Activated CD4-positive, CD25-positive, alpha-beta regulatory T cell treated with anti-CD3 and anti-CD28 coated beads, Interleukin-2, amount 50 U/mL, for 72 hours (primary cell): ENCODE measurements around the gene HIP1R.

ENCODE experiments used
- DNase-seq: peaks from one replicate; pipeline ENCODE4 v3.0.0; 2021

HIP1R gene

DNA sequence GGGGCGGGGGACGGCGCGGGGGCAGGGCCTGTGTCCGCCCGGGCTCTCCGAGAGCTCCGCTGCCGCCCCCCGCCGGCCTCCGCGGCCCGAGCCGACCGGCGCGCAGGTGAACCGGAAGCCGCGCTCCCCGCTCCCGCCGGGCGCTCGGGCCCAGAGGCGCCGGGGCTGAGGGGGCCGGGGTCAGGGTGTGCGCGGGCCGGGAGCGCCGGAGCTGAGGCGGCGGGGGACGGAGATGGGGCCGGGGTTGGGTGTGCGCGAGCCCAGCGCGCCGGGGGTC, 431 bp downstream of the HIP1R start:
- peak; percentile 56 for DNase-seq

DNA sequence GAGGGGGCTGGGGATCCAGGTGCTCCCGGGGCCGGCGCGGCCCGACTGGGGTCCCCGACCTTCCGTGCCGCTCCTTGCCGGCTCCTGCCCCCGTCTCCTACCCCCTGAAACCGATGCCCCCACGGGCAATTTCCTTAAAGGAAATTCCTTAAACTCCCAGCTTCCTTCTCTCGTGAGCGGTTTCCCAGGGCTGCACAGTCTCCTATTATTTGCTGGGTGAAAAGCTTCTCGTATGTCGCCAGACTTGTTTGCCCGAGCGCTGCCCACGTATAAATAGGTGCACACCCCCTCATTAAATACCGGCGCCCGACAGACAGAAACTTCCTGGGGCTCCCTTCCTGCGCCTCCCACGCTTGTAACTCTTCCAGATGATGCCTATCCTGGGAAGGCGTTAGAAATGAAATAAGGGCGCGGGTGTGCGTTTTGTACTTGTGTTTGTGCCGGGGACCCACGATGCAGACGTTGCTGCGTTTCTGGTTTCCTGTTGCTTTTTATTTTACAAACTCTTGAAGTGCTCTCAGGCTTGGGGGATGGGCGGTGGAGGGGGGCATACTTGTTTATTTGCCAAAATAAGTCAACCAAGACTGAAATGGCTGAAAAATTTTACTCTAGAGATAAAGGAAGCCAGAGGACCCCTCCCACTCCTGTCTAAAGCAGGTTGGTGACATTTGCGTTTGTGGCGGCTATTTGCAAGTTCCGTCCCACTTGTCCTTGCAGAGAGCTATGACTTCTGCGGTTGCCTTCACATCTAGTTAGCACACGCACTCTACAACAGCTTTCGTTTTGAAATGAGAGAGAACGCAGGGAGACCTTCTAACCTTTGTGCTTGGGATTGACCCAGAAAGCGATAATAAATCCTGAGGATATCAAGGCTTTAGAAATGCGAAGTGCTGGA, 1.0 kb downstream of the HIP1R start:
- no peak for DNase-seq

DNA sequence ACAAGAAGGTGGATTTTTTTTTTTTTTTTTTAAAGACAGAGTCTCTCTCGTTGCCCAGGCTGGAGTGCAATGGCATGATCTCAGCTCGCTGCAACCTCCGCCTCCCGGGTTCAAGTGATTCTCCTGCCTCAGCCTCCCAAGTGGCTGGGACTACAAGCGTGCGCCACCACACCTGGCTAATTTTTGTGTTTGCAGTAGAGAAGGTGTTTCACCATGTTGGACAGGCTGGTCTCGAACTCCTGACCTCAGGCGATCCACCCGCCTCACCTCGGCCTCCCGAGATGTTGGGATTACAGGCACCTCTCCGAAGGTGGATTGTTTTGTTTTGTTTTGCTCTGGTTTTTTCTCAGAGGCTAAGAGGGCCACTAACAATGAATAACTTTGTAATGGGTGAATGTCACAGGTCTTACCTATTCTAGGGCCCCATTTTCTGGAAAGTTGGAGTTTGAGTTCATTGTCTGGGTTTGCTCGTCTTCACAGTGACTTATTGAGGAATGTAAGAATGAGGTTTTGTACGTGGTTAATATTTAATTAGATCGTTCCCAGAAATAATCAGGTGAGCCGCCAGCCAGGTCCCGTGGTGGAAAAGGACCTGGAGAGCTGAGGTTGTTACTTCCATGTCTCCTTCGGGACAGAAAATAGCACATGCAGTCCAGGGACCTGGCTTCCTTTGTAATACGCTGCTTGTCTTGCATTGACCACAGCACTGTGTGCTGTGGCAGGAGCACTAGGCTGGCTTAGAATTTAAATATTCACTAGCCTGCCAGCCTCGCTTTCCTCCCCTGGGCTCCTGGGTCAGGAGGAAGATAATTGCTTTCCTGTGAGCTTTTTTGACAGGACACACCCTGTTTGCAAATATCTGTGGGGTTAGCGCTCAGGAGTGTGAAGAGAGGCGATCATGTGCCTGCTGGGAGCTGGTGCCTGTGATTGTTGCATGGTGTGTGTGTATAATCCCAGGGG, 2.3 kb downstream of the HIP1R start:
- no peak for DNase-seq

DNA sequence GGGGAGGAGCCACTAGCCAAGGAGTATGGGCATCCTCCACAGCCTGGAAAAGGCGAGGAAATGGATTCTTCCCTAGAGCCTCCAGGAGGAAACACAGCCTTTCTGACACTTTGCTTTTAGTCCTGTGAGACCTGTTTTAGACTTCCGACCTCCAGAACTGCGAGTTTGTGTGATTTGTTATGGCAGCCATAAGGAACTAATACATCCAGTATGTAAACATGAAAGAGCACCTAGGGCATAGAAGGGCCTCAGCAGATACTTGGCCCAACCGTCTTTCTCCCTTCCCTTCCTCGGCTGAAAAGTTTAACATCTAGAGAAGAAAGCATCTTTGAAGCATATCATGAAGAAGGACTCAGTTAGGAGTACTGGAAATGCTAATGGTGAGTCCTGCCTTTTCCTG, 3.6 kb downstream of the HIP1R start:
- no peak for DNase-seq

DNA sequence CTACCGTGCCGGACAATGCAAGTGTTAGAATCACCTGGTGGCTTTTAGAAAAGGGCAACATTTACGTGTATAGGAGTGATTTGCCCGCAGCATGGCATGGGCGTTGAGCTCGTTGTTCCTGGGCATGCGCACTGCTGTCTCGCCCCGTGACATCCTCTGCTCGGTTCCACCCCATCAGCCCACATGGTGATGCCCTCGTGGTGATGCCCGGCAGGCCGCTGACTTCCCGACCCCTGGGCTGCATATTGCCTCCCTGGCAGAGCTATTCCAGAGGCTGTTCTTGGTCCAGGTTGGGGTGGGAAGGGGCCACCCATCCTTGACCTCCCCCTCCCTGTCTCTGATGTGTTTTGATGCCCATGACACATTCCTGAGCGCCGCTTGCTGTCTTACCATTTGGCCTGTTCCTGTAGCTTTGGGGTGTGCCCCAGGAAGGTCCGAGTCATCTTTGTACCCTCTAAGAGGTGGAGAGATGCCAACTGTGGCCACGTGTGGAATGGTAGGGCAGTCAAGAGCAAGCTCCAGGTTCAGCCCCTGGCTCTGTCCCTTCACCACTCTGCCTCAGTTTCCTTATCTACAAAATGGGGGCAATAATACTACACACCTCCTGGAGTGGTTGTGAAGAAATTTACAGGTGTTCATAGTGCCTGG, 4.8 kb downstream of the HIP1R start:
- DNase-seq: no peak

DNA sequence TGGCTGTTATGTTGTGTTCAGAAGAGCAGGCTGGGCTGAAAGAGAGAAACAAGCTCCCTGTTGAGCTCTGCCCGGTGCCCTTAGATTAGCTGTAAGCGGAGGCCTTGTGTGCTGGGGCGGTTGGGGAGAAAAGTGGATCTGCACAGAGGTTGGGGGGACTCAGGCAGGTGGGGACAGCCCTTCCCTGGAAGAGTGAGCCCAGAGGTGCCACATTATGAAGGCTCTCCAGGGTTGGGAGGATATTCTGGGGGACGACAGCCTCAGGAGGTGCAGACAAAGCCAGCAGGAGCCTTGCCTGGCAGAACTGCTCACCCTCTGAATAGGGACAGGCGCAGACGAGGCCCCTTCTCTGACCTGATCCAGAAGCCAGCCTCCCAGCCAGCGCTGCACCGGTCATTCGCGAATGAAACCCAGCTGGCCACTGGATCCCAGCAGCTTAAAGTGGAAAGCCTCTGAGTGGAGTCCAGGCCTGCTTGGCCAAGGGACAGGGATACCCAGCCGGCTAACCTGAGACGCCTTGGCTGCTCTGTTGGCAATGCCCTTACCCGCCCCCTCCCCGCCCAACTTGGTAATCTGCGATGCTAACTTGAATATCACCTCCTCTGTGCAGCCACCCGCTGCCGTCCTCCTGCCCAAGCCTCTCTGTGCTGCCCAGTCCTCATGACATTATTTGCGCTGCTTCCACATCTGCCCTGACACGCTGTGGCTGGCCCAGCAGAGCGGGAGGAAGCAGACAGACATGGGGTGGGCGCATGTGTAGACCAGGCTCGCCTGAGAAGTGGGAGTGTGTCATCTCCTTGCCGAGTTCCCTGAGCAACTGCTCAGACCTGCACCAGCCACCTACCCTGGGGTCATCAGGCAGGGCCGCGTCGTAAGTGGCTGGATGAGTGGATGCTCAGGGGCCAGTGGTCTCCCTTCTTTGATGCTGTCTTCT, 5.6 kb downstream of the HIP1R start:
- DNase-seq: no peak

DNA sequence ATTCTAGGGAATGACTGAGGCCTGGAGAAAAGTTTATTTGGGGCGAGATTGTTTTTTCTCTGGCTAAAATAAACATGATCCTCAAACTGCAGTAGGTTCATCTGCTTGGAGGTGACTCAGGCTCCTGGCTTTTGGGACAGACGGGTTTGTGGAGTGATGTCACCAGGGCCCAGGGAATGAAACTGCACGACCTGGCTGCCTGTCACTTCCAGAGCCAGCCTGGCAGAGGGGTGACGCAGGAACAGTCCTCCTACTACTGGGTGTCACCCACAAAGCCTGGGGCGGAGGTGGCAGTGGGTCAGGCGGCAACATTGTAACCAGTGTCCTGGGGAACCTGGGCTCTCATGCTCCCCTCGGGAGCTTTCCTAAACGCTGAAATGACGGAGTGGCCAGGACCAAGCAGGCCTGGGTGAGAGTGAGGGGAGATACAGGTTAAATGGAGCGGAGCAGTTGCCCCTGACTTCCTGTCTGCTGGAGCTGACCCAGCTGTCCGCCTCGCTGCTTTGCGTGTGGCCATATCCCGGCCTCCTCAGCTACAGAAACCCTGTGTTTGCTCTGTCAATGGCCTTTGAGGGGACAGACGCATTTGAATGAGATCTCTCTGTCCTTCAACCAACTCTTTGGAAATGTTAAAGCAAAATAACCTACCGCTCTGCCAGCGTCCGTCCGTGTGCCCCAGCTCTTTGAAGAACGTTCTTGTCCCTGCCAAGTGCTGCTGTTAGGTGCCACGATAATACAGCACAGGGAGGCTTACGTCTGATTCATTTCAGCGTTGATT, 6.5 kb downstream of the HIP1R start:
- no peak for DNase-seq

DNA sequence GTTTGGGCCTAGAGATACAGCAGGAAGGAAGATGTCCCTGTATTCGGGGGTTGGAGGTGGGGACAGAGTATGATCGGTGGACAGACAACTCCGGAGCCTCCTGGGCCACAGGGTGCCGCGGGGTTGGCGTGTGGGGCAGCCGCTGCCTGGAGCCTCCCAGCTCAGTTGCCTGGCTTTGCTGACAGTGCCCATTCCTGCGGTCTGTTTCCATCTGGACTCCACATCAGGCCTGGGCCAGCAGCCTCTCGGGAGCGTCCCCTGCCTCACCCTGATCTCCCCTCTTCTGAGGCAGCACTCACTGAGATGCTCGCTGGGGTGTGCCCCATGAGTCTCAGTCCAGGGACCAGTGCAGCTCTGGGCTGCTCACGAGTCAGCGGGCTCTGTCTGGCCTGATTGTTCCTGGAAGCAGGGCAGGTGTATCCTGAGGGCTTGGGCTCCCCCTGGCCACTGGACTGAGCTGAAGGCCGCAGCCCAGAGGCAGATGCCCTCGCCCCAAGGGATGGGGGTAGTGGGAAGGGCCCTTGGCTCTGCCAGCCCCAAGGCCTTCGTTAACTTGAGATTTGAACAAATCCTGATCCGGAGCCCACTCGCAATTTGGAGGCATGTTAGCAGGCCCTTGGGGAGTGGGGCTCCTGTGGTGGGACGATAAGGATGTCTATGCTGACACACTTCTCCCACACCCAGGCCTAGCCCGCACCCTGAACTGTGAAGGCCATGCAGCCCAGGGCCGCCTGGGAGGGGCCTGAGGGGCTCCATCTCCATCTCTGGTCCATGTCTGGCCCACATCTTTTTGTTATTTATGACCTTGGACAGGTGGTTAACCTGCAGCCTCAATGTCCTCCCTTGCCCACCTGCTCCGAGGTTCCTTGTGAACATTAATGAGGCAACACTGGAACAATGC, 7.5 kb downstream of the HIP1R start:
- no peak for DNase-seq

GRCh38 chr12:122843455-122843854, 8.2 kb downstream of the HIP1R start:
- no peak for DNase-seq

DNA sequence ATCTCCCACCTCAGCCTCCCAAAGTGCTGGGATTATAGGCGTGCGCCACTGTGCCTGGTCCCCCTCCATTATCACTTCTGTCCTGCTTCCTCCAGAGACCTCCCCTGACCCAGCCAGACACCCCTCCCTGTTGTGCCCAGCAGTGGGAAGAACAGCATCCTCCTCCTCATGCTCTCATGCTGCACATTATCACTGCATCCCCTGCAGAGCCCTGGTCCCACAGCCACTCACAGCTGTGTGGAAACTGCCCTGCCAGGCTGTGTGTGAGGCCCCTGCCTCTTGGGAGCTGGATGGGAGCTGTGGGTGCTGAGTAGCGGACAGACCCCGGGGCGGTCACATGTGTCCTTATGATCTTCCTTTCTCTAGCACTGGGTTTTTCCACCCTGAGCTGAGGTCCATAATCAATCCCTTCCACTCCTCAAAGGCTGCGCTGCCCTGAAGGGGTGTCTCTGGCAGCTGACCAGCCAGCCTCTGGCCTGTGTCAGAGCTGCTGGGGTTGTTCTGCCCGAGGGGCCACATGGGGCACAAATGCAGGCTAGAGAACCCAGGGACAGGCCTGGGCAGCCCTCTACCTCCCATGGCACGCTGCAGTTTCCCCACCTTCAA, 9.2 kb downstream of the HIP1R start:
- no peak for DNase-seq

GRCh38 chr12:122845041-122845864, 10.0 kb downstream of the HIP1R start:
- DNase-seq: no peak

DNA sequence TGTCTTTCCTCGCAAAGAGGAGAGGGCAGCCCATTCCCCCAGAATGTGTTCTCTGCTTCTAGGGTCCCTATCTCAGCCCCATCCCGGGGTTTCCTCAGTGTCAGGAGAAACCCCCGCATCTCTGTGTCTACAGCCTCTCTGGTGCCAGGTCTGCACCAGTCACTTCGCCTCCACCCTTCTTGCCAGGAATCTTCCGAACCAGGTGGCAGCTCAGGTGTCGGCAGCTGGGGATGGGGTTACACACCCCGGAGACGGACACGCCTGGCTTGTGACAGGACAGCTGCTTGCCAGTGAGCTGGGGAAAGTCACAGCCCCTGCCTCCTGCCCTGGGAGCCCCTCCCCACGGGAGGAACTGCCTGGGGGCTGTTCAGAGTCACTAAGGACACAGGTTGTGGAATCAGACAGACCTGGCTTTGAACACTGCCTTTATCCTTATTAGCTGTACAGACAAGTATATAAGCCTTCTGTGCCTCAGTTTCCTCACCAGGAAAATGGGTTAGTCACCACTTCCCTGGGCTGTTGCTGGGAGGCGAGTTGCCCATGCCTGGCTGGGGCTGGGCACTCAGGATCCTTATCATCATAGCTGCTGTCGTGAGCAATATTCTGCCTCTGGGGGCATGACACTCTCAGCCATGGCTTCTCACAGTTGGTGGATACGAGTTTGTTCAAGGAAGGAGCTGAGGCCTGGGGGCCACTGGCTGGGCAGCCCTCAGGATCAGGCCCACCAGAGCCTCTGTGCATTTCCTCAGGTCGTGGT, 10.8 kb downstream of the HIP1R start:
- DNase-seq: no peak

DNA sequence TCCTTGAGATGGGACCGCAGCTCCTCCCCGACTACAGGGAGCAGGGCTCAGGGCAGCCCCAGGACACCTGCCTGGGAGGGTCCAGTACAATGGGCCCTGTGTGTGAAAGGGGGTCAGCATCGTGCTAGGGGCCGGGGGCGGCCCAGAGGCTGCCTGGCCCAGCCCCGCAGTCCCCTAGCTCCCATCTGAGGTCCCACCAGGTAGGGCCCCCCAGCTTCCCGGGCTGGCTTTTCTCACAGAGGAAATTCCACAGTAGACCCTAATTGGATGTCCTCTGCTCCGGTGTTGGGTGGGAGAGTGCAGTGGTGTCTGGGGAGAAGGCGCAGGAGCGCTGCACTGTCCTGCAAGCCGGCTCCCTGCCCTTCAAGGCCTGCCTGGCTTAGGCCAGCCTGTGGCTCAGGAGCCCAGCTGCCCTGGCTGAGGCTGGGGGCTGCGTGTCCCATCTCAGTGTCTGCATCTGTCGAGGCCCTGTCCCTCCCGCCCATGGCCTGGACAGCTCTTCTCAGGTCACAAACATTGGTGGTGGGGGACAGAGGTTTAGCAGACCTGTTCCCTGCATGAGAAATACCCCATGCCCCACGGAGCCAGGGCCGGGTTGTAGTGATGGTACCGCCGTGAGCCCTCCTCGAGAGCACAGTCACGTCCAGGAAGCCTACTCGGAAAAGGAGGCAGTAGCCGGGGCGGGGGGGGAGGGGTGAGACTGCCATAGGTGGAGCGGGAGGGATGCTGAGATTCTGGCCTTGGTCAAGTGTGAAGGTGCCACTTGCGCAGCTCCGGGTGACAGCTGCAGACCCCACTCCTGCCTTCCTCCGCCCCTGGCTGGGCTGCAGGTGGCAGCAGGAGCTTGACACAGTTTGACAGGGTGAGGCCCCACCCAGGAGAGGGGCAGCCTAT, 11.6 kb downstream of the HIP1R start:
- no peak for DNase-seq

GRCh38 chr12:122847516-122847836, 12.2 kb downstream of the HIP1R start:
- no peak for DNase-seq

- DNase-seq: no peak
These were observed 12.7 kb downstream of the HIP1R start for GRCh38 chr12:122847921-122848421.

- DNase-seq: peak; percentile 27
These were observed 13.5 kb downstream of the HIP1R start for GRCh38 chr12:122848471-122849351.
